ENCODE measurements around the gene SLC16A12.

DNA sequence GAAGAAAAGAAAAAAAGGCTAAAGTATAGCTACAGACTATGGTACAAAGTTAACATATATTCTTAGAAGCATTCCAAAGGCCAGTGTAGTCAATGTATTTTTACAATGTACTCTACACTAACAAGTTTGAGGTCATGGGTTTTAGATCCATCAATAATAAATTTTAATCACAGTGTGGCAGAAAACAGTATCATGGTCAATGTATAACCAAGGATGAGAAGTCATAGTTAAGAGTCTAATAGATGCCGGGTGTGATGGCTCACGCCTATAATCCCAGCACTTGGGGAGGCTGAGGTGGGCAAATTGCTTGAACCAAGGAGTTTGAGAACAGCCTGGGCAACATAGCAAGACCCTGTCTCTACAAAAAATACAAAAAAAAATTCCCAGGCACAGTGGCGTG lies 53.1 kb downstream of the SLC16A12 start:
- TF ChIP-seq CTCF (IDR thresholded peaks at IDR 0.05) (no peak), POLR2A (IDR thresholded peaks at IDR 0.05) (no peak)
